H1 (cell line): ENCODE results near the gene PGBD5. TPM values are rescaled to one million over a fixed set of nuclear protein-coding genes. Genes with fewer than 3 reads are reported as not detected.

Source experiments
- polyA plus RNA-seq, 7 experiments: library from polyadenylated mRNA; depleted of rRNA in 3 of 7; stranded (reverse) in 5 of 7; unstranded in 2 of 7; fragments of >200 nt in 5 of 7; fragments of 200-250 nt in 2 of 7; gene quantifications; 1 replicate in 5 of 7; 2 replicates in 1 of 7; 4 replicates in 1 of 7; pipeline versions ENCODE4 v1.2.1 to v1.2.3, GENCODE V29; 2011 to 2013; ENCODE audit warnings: missing spikeins in 2 of 7, mixed read lengths in 2 of 7
- total RNA-seq: library from RNA; stranded (reverse); fragmentation: NEBNext Ultra II Directional; extraction: Animal tissue kit (Norgen Biotek cat#: 25700); gene quantifications from 2 replicates; pipeline ENCODE4 v1.2.1, GENCODE V29; 2021

The PGBD5 gene
- total and polyA plus RNA-seq, 2 of the 8 experiments (the other 6 are each of a cell fraction or from before 2014, with no cell fraction given), result 16.3 to 18.4 TPM

Other genes starting within 250 kb of the PGBD5 start
- 33.3 and 36.7 TPM in 2 replicates for gene COG2, start 216.1 kb upstream of the PGBD5 start, total RNA-seq
- 8.0 and 10.3 TPM in 2 replicates for gene COG2, start 216.1 kb upstream of the PGBD5 start, polyA plus RNA-seq (2011; rRNA removed)